Bronchial epithelial cell (primary cell): ENCODE data around the gene DYNC2H1. TPM values are rescaled to one million over a fixed set of nuclear protein-coding genes. Genes with fewer than 3 reads are reported as not detected.

Experiments used
- DNase-seq: peaks from one replicate; pipeline ENCODE4 v3.0.0-alpha.2; 2010; ENCODE audit warnings: low read depth
- FAIRE-seq: peaks from 2 replicates; lab custom pipeline; 2011; peaks lifted over from hg19 to GRCh38; lab: Jason Lieb, UNC
- H3K27me3 ChIP-seq: 2 replicates; pipeline ENCODE4 v1.5.1; 2011; ENCODE audit warnings: low read length; ENCODE audit not compliant: control insufficient read depth, insufficient read depth
- H3K36me3 ChIP-seq: 2 replicates; pipeline ENCODE4 v1.5.1; 2011; ENCODE audit warnings: low read length; ENCODE audit not compliant: control insufficient read depth, insufficient read depth
- H3K4me3 ChIP-seq: 2 replicates; pipeline ENCODE4 v1.5.1; 2011; ENCODE audit warnings: mild to moderate bottlenecking, low read depth, low read length, control low read depth
- total RNA-seq: library from RNA; depleted of rRNA; stranded (reverse); fragments of >200 nt; gene quantifications from 2 replicates; pipeline ENCODE4 v1.2.1, GENCODE V29; 2014
- TF ChIP-seq, protein P1 (sequence below): IDR thresholded peaks from 2 replicates; pipeline ENCODE4 v1.5.1; 2011; ENCODE audit warnings: mild to moderate bottlenecking, moderate library complexity, low read length, control low read depth, inconsistent platforms; ENCODE audit not compliant: insufficient read depth, severe bottlenecking

The DYNC2H1 gene
- total RNA-seq, 1 donor from 2014 or later: 11.6 TPM

- Histone ChIP-seq H3K27me3 (no peaks in the 10 kb centered on the region), H3K36me3 (peaks cover 1% of the 10 kb centered on the region), H3K4me3 (no peak overlapping the region)
- TF ChIP-seq, protein P1, sequence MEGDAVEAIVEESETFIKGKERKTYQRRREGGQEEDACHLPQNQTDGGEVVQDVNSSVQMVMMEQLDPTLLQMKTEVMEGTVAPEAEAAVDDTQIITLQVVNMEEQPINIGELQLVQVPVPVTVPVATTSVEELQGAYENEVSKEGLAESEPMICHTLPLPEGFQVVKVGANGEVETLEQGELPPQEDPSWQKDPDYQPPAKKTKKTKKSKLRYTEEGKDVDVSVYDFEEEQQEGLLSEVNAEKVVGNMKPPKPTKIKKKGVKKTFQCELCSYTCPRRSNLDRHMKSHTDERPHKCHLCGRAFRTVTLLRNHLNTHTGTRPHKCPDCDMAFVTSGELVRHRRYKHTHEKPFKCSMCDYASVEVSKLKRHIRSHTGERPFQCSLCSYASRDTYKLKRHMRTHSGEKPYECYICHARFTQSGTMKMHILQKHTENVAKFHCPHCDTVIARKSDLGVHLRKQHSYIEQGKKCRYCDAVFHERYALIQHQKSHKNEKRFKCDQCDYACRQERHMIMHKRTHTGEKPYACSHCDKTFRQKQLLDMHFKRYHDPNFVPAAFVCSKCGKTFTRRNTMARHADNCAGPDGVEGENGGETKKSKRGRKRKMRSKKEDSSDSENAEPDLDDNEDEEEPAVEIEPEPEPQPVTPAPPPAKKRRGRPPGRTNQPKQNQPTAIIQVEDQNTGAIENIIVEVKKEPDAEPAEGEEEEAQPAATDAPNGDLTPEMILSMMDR: no peak
- FAIRE-seq: no peak
- peak; percentile 10 for DNase-seq
Observed at GRCh38 chr11:103086461-103086860, 22.8 kb upstream of the DYNC2H1 start.

DNA sequence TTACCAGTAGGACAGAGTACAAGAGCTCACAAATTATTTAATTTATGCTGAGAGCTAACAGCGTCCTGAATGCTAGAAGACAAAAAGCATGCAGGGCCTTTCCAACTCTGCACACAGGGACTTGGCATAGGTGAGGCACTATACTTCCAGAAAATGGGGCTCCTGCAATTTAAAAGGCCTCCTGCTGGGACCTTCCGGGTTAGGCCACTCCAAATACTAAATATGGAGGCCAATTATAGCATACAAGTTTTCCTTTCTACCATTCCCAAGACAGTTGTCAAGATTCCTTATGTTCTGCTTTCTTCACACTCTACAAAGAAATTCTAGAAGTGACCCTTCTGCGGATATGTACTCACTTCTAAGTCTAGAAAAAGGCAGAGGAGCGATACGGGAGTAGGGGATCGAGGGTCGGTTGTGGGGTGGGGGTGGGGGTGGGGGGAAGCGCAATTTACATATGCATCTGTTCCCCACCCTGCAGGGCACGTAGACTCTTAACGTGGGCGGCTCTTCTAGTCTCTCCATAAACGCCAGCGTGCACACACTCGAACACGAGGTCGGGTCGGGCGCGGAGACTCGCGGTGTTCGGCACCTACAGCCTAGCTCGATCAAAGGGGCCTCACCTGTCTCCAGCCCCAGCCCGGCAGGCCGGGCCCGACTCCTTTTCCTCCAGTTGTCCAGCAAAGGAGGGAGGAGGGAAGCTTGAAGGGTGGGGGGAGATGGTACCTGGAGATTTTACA lies 18.0 kb upstream of the DYNC2H1 start:
- FAIRE-seq (no peak), DNase-seq (peak; percentile 34)
- Histone ChIP-seq H3K36me3 (peaks cover 1% of the 10 kb centered on the region), H3K4me3 (peak overlapping the region; percentile 91), H3K27me3 (no peaks in the 10 kb centered on the region)
- TF ChIP-seq, protein P1: no peak

DNA sequence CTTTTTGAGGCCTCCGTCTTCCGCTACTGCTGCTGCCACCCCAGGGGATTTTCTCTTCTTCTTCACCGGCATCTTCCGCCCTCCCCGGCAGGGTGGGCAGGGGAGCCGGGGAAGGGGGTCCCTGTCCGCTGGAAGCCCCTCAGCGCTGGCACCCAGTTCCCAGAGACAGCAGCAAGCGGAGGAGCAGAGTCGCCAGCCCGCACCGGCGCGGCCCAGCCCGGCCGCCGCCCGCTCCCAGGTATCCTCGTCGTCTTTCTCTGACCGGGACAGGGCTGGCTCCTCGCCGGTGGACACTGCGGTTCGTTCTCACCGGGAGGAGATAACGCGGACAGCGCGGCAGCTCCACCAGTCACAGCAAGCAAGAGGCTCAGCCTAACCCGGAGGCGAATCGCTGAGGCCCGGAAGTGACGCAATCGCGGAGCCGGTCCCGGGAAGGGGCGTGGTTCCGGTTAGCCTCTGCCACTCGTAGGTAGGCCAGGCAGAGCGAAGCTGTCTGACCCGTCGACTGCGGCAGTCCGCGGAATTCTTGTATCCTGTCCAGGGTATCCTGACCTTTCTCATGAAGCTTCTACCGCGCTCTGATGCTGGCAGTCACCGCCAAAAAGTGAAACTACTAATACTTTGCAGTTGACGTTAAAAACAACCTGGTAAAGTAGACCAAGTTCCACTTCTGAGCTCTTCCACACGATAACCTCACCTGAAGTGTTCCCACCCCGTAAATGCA lies 17.3 kb upstream of the DYNC2H1 start, which contains the start of gene DCUN1D5:
TSS of gene DCUN1D5 (minus strand) at position 360 of the 724 bp plus-strand sequence. CDS start at position 72, 288 bp downstream.
- DNase-seq: peak; percentile 93
- H3K36me3 ChIP-seq: no peaks in the 10 kb centered on the region
- FAIRE-seq: peak; percentile 72
- H3K27me3 ChIP-seq: no peaks in the 10 kb centered on the region
- H3K4me3 ChIP-seq: peak within 1 kb of the TSS; percentile 91
- TF ChIP-seq, protein P1: no peak

DNA sequence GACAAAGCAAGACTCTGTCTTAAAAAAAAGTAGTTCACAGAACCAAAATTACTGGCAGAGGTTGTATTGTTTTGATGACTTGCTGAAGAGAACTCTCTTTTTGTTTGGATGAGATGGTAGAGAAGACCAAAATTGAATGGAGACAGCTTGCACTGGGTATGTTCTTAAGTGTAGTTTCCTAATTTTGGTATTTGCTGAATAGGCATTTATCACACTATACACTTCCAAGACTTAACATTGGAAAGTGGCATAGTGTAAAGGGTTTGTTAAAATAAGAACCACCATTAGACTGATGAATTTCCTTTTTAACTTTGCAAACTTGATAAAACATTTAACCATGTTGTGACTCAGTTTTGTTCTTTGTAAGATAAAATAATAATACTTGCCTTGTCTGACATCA lies 11.9 kb upstream of the DYNC2H1 start:
- FAIRE-seq: no peak
- TF ChIP-seq, protein P1: no peak
- Histone ChIP-seq H3K36me3 (no peaks in the 10 kb centered on the region), H3K4me3 (no peak overlapping the region), H3K27me3 (no peaks in the 10 kb centered on the region)
- no peak for DNase-seq

DNA sequence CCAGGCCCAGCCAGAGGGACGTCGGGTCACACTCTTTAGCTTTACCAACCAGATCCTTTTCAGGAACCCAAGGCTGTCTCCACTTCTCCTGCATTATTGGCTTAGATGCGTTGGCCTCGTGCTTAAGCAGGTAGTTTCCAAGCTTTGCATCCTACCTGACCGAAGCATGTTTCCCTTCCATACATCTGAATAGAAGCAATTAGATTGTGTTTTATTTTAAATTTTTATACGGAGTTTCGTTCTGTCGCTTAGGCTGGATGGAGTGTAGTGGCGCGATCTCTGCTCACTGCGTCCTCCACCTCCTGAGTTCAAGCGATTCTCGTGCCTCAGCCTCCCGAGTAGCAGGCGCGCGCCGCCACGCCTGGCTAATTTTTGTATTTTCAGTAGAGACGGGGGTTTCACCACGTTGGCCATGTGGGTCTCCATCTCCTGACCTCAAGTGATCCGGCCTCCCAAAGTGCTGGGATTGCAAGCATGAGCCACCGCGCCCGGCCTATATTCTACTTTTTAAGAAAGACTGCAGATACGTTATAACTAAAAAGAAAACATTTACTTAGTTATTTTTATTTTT lies 677 bp downstream of the DYNC2H1 start:
- FAIRE-seq: peak; percentile 100
- H3K4me3 ChIP-seq: peak overlapping the region; percentile 66
- DNase-seq: no peak
- TF ChIP-seq, protein P1: no peak
- no peaks in the 10 kb centered on the region for H3K36me3 ChIP-seq
- no peaks in the 10 kb centered on the region for H3K27me3 ChIP-seq
